K562 (cell line): ENCODE data around the gene YARS1. TPM values are rescaled to one million over a fixed set of nuclear protein-coding genes. Genes with fewer than 3 reads are reported as not detected.

Experiments used
- C11orf30 ChIP-seq: fragments of 450-650 bp; IDR thresholded peaks from 2 replicates; pipeline ENCODE4 v1.6.1; 2016; ENCODE audit warnings: low read depth, mild to moderate bottlenecking
- HDAC2 ChIP-seq: fragments of 450-650 bp; IDR thresholded peaks from 2 replicates; pipeline ENCODE4 v1.6.1; 2016; ENCODE audit warnings: mild to moderate bottlenecking
- PHB ChIP-seq: fragments of 250-450 bp; sonication (Bioruptor Pico); IDR thresholded peaks from 2 replicates; pipeline ENCODE4 v1.5.0; 2021
- RBM25 ChIP-seq: fragments of 200-400 bp; formaldehyde crosslinking; IDR thresholded peaks from 2 replicates; pipeline ENCODE4 v1.6.1; 2018; ENCODE audit warnings: low read length, low read depth, moderate library complexity; ENCODE audit not compliant: severe bottlenecking
- RERE ChIP-seq: sonication (generic); formaldehyde crosslinking; IDR thresholded peaks from 2 replicates; pipeline ENCODE4 v1.8.0; 2023; ENCODE audit warnings: missing genetic modification reagents, mild to moderate bottlenecking, borderline replicate concordance
- STAT5A ChIP-seq: IDR thresholded peaks from 2 replicates; pipeline ENCODE4 v1.6.1; 2012; ENCODE audit warnings: low read length, inconsistent platforms, borderline replicate concordance
- TEAD2 ChIP-seq: fragments of 450-650 bp; IDR thresholded peaks from 2 replicates; pipeline ENCODE4 v1.6.1; 2016; ENCODE audit warnings: missing genetic modification characterization, control low read depth, missing compliant biosample characterization
- TEAD4 ChIP-seq, 2 experiments: sonication (generic) in 1 of 2; formaldehyde crosslinking in 1 of 2; IDR thresholded peaks; 2 replicates each; pipeline versions ENCODE4 v1.6.1 to v1.8.0; 2012 to 2022; ENCODE audit warnings: borderline replicate concordance in 1 of 2, inconsistent platforms in 1 of 2, low read length in 1 of 2, mild to moderate bottlenecking in 1 of 2, missing genetic modification reagents in 1 of 2
- ZNF12 ChIP-seq: sonication (generic); formaldehyde crosslinking; IDR thresholded peaks from 2 replicates; pipeline ENCODE4 v1.4.0; 2020; ENCODE audit warnings: mild to moderate bottlenecking, missing genetic modification reagents
- ZNF589 ChIP-seq: fragments of 200-800 bp; sonication (Bioruptor generic); IDR thresholded peaks from 2 replicates; pipeline ENCODE4 v1.6.1; 2016; ENCODE audit warnings: low read depth, missing genetic modification characterization, missing compliant biosample characterization
- ZZZ3 ChIP-seq: fragments of 450-650 bp; IDR thresholded peaks from 2 replicates; pipeline ENCODE4 v1.6.1; 2016; ENCODE audit warnings: antibody characterized with exemption, mild to moderate bottlenecking, moderate library complexity
- polyA plus RNA-seq, 8 experiments: library from polyadenylated mRNA; depleted of rRNA in 4 of 8; stranded (reverse) in 5 of 8; unstranded in 3 of 8; fragments of >200 nt; fragmentation: Nextera tagmentation in 2 of 8; fragmentation: Illumina TruSeq in 1 of 8; extraction: Ambion mirVana in 2 of 8; extraction: Trizol in 1 of 8; gene quantifications; 2 replicates each; pipeline versions ENCODE4 v1.2.1 to v1.2.3, GENCODE V29; 2011 to 2014; ENCODE audit warnings: inconsistent platforms in 1 of 8, missing spikeins in 1 of 8
- total RNA-seq, 7 experiments: library from RNA; depleted of rRNA in 6 of 7; stranded (reverse); fragments of >200 nt in 6 of 7; fragmentation: Illumina TruSeq in 2 of 7; extraction: Trizol in 2 of 7; gene quantifications; 2 replicates each; pipeline versions ENCODE4 v1.2.1 to v1.2.3, GENCODE V29; 2011 to 2021; ENCODE audit warnings: low replicate concordance in 1 of 7
- TF ChIP-seq, protein P1 (sequence below): fragments of 450-650 bp; formaldehyde crosslinking; IDR thresholded peaks from 2 replicates; pipeline ENCODE4 v1.4.0; 2020; ENCODE audit warnings: mild to moderate bottlenecking
- TF ChIP-seq, protein P2 (sequence below): fragments of 450-650 bp; formaldehyde crosslinking; IDR thresholded peaks from 2 replicates; pipeline ENCODE4 v1.4.0; 2020; ENCODE audit warnings: mild to moderate bottlenecking, mixed read lengths
- TF ChIP-seq, protein P3 (sequence below): fragments of 450-650 bp; conservative IDR thresholded peaks from 2 replicates; pipeline ENCODE4 v1.6.1; 2016; ENCODE audit warnings: missing genetic modification characterization, low read depth, mild to moderate bottlenecking, control low read depth, missing compliant biosample characterization

The YARS1 gene
- total and polyA plus RNA-seq, 9 of the 15 experiments (the other 6 are each of a cell fraction or from before 2014, with no cell fraction given), result 66.2 to 336 (median 201) TPM

GRCh38 chr1:32757213-32757895 is 59.8 kb downstream of the YARS1 start (continued):
- TF ChIP-seq, protein P1, sequence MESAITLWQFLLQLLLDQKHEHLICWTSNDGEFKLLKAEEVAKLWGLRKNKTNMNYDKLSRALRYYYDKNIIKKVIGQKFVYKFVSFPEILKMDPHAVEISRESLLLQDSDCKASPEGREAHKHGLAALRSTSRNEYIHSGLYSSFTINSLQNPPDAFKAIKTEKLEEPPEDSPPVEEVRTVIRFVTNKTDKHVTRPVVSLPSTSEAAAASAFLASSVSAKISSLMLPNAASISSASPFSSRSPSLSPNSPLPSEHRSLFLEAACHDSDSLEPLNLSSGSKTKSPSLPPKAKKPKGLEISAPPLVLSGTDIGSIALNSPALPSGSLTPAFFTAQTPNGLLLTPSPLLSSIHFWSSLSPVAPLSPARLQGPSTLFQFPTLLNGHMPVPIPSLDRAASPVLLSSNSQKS (CRISPR knock-in tag), result no peak
- TF ChIP-seq ZNF12 (CRISPR knock-in tag), result no peak; the same call in 1 of the 2 replicates
- peak; percentile 78 for TF ChIP-seq STAT5A
- TF ChIP-seq, protein P2, sequence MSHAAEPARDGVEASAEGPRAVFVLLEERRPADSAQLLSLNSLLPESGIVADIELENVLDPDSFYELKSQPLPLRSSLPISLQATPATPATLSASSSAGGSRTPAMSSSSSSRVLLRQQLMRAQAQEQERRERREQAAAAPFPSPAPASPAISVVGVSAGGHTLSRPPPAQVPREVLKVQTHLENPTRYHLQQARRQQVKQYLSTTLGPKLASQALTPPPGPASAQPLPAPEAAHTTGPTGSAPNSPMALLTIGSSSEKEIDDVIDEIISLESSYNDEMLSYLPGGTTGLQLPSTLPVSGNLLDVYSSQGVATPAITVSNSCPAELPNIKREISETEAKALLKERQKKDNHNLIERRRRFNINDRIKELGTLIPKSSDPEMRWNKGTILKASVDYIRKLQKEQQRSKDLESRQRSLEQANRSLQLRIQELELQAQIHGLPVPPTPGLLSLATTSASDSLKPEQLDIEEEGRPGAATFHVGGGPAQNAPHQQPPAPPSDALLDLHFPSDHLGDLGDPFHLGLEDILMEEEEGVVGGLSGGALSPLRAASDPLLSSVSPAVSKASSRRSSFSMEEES (CRISPR knock-in tag), result no peak
- peak; percentile 100 for TF ChIP-seq RBM25
- TF ChIP-seq RERE, result no peak
- TF ChIP-seq HDAC2, result peak; percentile 98
- TF ChIP-seq, protein P3, sequence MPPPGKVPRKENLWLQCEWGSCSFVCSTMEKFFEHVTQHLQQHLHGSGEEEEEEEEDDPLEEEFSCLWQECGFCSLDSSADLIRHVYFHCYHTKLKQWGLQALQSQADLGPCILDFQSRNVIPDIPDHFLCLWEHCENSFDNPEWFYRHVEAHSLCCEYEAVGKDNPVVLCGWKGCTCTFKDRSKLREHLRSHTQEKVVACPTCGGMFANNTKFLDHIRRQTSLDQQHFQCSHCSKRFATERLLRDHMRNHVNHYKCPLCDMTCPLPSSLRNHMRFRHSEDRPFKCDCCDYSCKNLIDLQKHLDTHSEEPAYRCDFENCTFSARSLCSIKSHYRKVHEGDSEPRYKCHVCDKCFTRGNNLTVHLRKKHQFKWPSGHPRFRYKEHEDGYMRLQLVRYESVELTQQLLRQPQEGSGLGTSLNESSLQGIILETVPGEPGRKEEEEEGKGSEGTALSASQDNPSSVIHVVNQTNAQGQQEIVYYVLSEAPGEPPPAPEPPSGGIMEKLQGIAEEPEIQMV (tag), result no peak
- TF ChIP-seq PHB (CRISPR knock-in tag), result no peak
- TF ChIP-seq TEAD4 (IDR thresholded peaks at IDR 0.05; ENCODE audit: low read length), result peak; percentile 92
- no peak for TF ChIP-seq TEAD4 (CRISPR knock-in tag; IDR thresholded peaks at IDR 0.05; ENCODE audit: borderline replicate concordance)
- no peak for TF ChIP-seq C11orf30
- TF ChIP-seq TEAD2 (tag), result no peak
- TF ChIP-seq ZNF589 (CRISPR knock-in tag), result peak; percentile 91
- no peak for TF ChIP-seq ZZZ3
